Fibroblast of the aortic adventitia (primary cell): ENCODE data around the gene SIRT4. TPM values are rescaled to one million over a fixed set of nuclear protein-coding genes. Genes with fewer than 3 reads are reported as not detected.

Experiments
- DNase-seq: peaks from one replicate; pipeline ENCODE4 v3.0.0-alpha.2; 2010; ENCODE audit warnings: low read depth
- H3K4me3 ChIP-seq: 2 replicates; pipeline ENCODE4 v1.5.1; 2011; ENCODE audit warnings: low read depth, mild to moderate bottlenecking, control low read depth, low read length, moderate library complexity
- CTCF ChIP-seq: IDR thresholded peaks from 2 replicates; pipeline ENCODE4 v1.5.1; 2011; ENCODE audit warnings: mild to moderate bottlenecking, low read length, control low read depth, inconsistent platforms; ENCODE audit not compliant: insufficient read depth
- total RNA-seq: library from RNA; depleted of rRNA; stranded (reverse); fragments of >200 nt; gene quantifications from 2 replicates; pipeline ENCODE4 v1.2.3, GENCODE V29; 2012; ENCODE audit warnings: low replicate concordance

Gene SIRT4
- total RNA-seq, 1 donor, result 0.90 TPM

DNA sequence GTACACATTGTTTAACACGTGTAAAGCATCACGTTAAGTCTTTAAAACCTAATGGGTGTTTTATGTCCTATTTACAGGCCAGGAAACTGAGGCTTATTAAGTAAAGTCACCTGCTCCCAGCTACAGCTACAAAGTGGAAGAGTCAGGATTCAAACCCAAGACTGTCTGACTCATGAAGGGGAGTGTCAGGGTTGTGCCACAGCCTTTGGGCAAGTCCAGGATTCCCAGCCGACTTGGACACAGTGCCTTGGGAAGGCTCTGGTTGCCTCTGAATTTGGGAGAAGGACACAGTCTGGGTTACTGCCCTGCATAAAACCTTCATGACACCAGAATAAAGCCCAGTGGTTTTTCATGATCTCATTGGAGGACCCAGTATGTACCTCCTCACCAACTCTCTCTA, 17.7 kb upstream of the SIRT4 start:
- no peak for DNase-seq
- no peak for TF ChIP-seq CTCF
- no peak overlapping the region for H3K4me3 ChIP-seq

GRCh38 chr12:120286768-120287490, 15.2 kb upstream of the SIRT4 start:
- DNase-seq, result no peak

DNA sequence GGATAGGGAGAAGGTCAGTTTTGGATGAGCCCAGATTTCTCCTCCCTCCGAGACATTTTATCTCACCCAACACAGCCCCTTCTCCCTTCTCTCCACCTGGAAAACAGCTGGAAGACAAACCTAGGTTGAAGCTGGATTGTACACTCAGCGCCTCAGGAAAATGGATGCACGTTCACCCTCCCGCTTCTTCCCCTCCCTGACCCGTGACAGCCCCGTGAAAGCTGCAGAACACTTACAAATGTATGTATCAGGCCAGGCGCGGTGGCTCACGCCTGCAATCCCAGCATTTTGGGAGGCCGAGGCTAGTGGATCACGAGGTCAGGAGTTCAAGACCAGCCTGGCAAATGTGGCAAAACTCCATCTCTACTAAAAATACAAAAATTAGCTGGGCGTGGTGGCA, 14.6 kb upstream of the SIRT4 start:
- no peak for TF ChIP-seq CTCF
- H3K4me3 ChIP-seq, result no peak overlapping the region
- DNase-seq, result no peak

More at GRCh38 chr12:120286768-120287490, 15.2 kb upstream of the SIRT4 start:
- no peak overlapping the region for H3K4me3 ChIP-seq
- no peak for TF ChIP-seq CTCF

DNA sequence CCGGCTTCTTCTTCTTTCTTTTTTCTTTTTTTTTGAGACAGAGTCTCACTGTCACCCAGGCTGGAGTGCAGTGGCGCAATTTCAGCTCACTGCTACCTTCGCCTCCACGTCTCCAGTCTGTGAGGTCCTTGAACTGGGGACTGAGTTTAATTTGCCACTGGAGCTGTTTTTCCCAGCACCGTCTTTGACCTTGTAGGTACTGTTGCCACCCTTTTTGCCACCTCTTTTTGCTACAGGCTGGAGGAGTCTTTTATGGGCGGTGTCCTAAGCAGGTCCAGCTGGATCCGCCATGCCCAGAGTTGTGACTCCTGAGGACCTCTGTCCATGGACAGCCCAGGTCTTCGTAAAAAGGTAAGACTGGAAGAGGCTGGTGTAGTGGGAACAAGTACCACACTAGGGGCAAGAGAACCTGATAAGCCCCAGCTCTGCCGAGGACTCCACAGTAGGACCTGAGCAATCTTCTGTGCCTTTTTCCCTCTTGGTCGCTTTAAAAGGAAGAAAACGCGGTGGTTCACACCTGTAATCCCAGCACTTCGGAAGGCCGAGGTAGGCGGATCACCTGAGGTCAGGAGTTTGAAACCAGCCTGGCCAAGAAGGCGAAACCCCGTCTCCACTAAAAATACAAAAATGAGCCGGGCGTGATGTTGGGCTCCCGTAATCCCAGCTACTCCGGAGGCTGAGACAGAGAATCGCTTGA, 11.4 kb upstream of the SIRT4 start:
- DNase-seq, result no peak
- peak overlapping the region; percentile 41 for H3K4me3 ChIP-seq
- no peak for TF ChIP-seq CTCF

GRCh38 chr12:120292411-120292660, 9.8 kb upstream of the SIRT4 start:
- no peak for TF ChIP-seq CTCF
- no peak for DNase-seq
- H3K4me3 ChIP-seq, result peak overlapping the region; percentile 66

GRCh38 chr12:120292661-120293531, 9.2 kb upstream of the SIRT4 start, which contains the start of gene RNU4-1:
TSS of gene RNU4-1 (minus strand) at chr12:120293237.
- TF ChIP-seq CTCF, result no peak
- DNase-seq, result peak; percentile 92
- peak within 1 kb of the TSS; percentile 66 for H3K4me3 ChIP-seq
